ENCODE results near the gene NT5DC1.

The NT5DC1 gene

GRCh38 chr6:116298973-116299372 is 198.3 kb downstream of the NT5DC1 start:
- no peak for DNase-seq (ENCODE audit: extremely low read depth, low read depth)
- TF ChIP-seq CTCF (IDR thresholded peaks at IDR 0.05; ENCODE audit: low read depth, low read length): no peak

Measured in AG09319 (cell line).